Uterus (tissue), 2 donors: ENCODE measurements around the gene PCMT1.

Source experiments
- CTCF ChIP-seq, 4 experiments: fragments of 200-600 bp in 2 of 4; fragments of 450-650 bp in 2 of 4; sonication (generic) in 2 of 4; IDR thresholded peaks; one replicate each; pipeline ENCODE4 v1.5.1; 2016 to 2019; ENCODE audit warnings: antibody characterized with exemption in 4 of 4, mild to moderate bottlenecking in 2 of 4, moderate library complexity in 1 of 4
- POLR2A ChIP-seq, 2 donors: fragments of 450-650 bp; IDR thresholded peaks; one replicate each; pipeline ENCODE4 v1.6.1; 2016; ENCODE audit warnings: antibody characterized with exemption in 2 of 2, mild to moderate bottlenecking in 1 of 2, moderate library complexity in 1 of 2

- TF ChIP-seq CTCF (IDR thresholded peaks at IDR 0.05) (no peak), POLR2A (IDR thresholded peaks at IDR 0.05) (no peak)
Observed at GRCh38 chr6:149855741-149856140, 106.2 kb downstream of the PCMT1 start.
